Inferior parietal cortex (tissue), 1 donor: ENCODE results near the gene ZNF426.

Experiments used
- DNase-seq: peaks from one replicate; pipeline ENCODE4 v3.0.0-alpha.2; 2016; ENCODE audit errors: extremely low spot score

Gene ZNF426

GRCh38 chr19:9498183-9498902 lies 40.1 kb downstream of the ZNF426 start, which contains the start of gene ZNF560:
TSS of gene ZNF560 (minus strand) at chr19:9498616. CDS start at chr19:9475313, 23,303 bp downstream.
- DNase-seq: no peak

DNA sequence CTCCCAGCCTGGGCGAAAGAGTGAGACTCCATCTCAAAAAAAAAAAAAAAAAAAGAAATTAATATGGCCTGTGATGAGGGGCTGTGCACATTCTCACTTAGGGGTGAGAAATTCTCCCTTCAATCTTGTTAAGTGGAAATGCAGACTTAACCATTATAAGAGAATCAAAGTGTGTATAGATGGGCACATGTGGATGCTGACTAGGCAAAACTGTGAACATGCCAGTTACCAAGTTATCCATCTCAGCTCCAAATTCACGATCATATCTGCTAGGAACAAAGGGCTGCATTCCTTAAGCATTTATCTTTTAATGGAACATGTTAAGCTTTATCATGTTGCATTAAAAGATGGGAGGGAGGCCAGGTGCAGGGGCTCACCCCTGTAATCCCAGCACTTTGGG lies 44.3 kb downstream of the ZNF426 start:
- DNase-seq: no peak

DNA sequence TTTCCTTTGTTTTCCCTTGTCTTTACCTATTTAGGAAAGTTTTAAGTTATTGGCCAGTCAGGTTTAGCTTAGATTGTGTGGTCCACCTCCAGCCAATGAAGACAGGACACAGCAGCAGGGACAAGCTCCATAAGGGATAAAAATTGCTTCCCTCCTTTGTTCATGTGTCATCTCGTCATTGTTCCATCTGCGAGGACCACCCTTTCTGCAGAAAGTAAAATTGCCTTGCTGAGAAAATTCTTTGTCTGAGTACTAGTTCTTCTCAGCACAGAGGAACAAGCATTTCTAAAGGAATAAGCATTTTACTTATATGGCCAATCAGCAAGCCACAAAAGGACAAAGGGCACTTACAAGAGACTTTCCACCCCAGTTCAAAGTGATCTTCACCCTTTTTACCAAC lies 51.4 kb downstream of the ZNF426 start:
- DNase-seq: no peak

DNA sequence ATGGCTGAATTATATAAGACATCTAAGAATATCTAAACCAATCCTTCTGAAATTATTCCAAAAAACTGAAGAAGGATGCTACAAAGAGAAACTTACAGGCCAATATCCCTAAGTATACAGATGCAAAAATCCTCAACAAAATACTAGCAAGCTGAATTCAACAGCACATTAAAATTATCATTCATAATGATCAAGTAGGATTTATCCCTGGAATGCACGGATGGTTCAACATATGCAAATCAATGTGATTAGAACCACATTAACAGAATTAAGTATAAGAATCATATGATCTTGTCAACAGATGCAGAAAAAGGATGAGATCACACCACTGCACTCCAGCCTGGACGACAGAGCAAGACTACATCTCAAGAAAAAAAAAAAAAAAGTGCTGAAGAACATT lies 53.3 kb downstream of the ZNF426 start:
- DNase-seq: no peak

DNA sequence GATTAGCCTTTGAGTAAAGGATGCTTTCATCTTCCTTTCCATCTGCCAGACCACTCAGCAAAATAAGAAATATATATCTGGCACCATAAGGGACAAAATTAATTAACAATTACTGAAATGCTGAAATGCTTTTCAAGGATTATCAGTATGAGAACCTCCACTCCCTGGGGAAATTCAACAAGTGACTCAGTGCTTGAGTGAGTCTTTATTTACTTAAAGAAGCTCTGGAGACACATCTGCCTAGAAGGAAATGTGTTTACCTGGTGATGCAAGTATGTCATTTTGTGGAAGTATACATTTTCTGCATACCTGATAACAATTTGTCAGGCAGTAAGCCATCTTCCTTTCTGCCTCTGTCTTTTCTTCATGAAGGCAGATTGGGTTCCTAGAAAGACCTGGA lies 63.5 kb downstream of the ZNF426 start:
- no peak for DNase-seq
